Thymus (tissue), 11 donors: ENCODE measurements around the gene CAMTA1. TPM values are rescaled to one million over a fixed set of nuclear protein-coding genes. Genes with fewer than 3 reads are reported as not detected.
A peak's percentile ranks its signal among the peaks of the same experiment; 100 is the strongest.

Experiments used
- DNase-seq, 9 donors: peaks; one replicate each; pipeline ENCODE4 v3.0.0-alpha.2; 2013; ENCODE audit warnings: low spot score in 9 of 9, low read depth in 6 of 9, missing footprints in 1 of 9
- H3K27ac ChIP-seq, 2 donors: one replicate each; pipeline ENCODE4 v1.5.1; 2013; ENCODE audit warnings: control low read depth in 1 of 2, low read depth in 1 of 2, low read length in 1 of 2, mild to moderate bottlenecking in 1 of 2, moderate library complexity in 1 of 2
- H3K27me3 ChIP-seq, 2 donors: one replicate each; pipeline ENCODE4 v1.5.1; 2013; ENCODE audit warnings: low read length in 1 of 2; ENCODE audit not compliant: control insufficient read depth in 2 of 2, insufficient read depth in 1 of 2
- H3K36me3 ChIP-seq, 2 donors: one replicate each; pipeline ENCODE4 v1.5.1; 2013; ENCODE audit warnings: low read length in 1 of 2, mild to moderate bottlenecking in 1 of 2, moderate library complexity in 1 of 2; ENCODE audit not compliant: control insufficient read depth in 2 of 2, insufficient read depth in 2 of 2
- H3K4me1 ChIP-seq, 2 donors: one replicate each; pipeline ENCODE4 v1.5.1; 2013; ENCODE audit warnings: low read length in 2 of 2; ENCODE audit not compliant: control insufficient read depth in 2 of 2, insufficient read depth in 2 of 2
- H3K4me3 ChIP-seq, 2 donors: one replicate each; pipeline ENCODE4 v1.5.1; 2013; ENCODE audit warnings: low read length in 2 of 2, control low read depth in 1 of 2, mild to moderate bottlenecking in 1 of 2
- H3K9me3 ChIP-seq, 2 donors: one replicate each; pipeline ENCODE4 v1.5.1; 2013; ENCODE audit warnings: low read length in 1 of 2, mild to moderate bottlenecking in 1 of 2; ENCODE audit not compliant: control insufficient read depth in 2 of 2, insufficient read depth in 1 of 2
- WGBS: extraction: QIAGEN DNeasy Blood & Tissue Kit; methylation state at CpG from one replicate; pipeline ENCODE4 v1.1.7; 2013; 5-methylcytosine and 5-hydroxymethylcytosine counted together
- polyA plus RNA-seq: library from polyadenylated mRNA; stranded (reverse); fragments of 200-250 nt; gene quantifications from one replicate; pipeline ENCODE4 v1.2.3, GENCODE V29; 2013
- total RNA-seq: library from RNA; stranded (reverse); fragments of 120-200 nt; gene quantifications from one replicate; pipeline ENCODE4 v1.2.4, GENCODE V29; 2013
- donor health status: healthy.

CAMTA1 gene
- total and polyA plus RNA-seq, 2 donors = 32.0 to 158 TPM

- H3K4me1 ChIP-seq = no peaks in the 10 kb centered on the region
- H3K4me3 ChIP-seq = no peak overlapping the region
- no peak overlapping the region for H3K27ac ChIP-seq
- no peaks in the 10 kb centered on the region for H3K36me3 ChIP-seq
- no peaks in the 10 kb centered on the region for H3K9me3 ChIP-seq
- no peak for DNase-seq
- H3K27me3 ChIP-seq = no peaks in the 10 kb centered on the region
- 90% methylated on average over 13 of the region's 13 CpGs for WGBS
Observed at GRCh38 chr1:7483634-7484383, 698.6 kb downstream of the CAMTA1 start.

- Histone ChIP-seq H3K9me3 (no peaks in the 10 kb centered on the region), H3K4me3 (no peak overlapping the region), H3K27ac (no peak overlapping the region), H3K4me1 (no peaks in the 10 kb centered on the region), H3K36me3 (no peaks in the 10 kb centered on the region), H3K27me3 (no peaks in the 10 kb centered on the region)
- 93% methylated on average over 10 of the region's 10 CpGs for WGBS
- no peak for DNase-seq
Observed at GRCh38 chr1:7485086-7485780, 700.0 kb downstream of the CAMTA1 start.

GRCh38 chr1:7485826-7486225 is 700.6 kb downstream of the CAMTA1 start:
- H3K4me1 ChIP-seq = no peaks in the 10 kb centered on the region
- no peaks in the 10 kb centered on the region for H3K9me3 ChIP-seq
- H3K36me3 ChIP-seq = no peaks in the 10 kb centered on the region
- no peak for DNase-seq
- no peaks in the 10 kb centered on the region for H3K27me3 ChIP-seq
- no peak overlapping the region for H3K4me3 ChIP-seq
- H3K27ac ChIP-seq = no peak overlapping the region
- 94% methylated on average over 6 of the region's 6 CpGs for WGBS

GRCh38 chr1:7487766-7488474 is 702.7 kb downstream of the CAMTA1 start:
- no peaks in the 10 kb centered on the region for H3K27me3 ChIP-seq
- no peaks in the 10 kb centered on the region for H3K9me3 ChIP-seq
- H3K36me3 ChIP-seq = no peaks in the 10 kb centered on the region
- WGBS = 91% methylated on average over 8 of the region's 8 CpGs
- H3K4me3 ChIP-seq = no peak overlapping the region
- no peak overlapping the region for H3K27ac ChIP-seq
- DNase-seq = no peak
- no peaks in the 10 kb centered on the region for H3K4me1 ChIP-seq

GRCh38 chr1:7488475-7488842 is 703.2 kb downstream of the CAMTA1 start:
- H3K27ac ChIP-seq = no peak overlapping the region
- WGBS = 96% methylated on average over 1 of the region's 1 CpG
- DNase-seq = no peak

GRCh38 chr1:7489586-7489985 is 704.3 kb downstream of the CAMTA1 start:
- Histone ChIP-seq H3K4me1 (no peaks in the 10 kb centered on the region), H3K36me3 (no peaks in the 10 kb centered on the region), H3K27me3 (no peaks in the 10 kb centered on the region), H3K27ac (no peak overlapping the region), H3K9me3 (no peaks in the 10 kb centered on the region), H3K4me3 (no peak overlapping the region)
- WGBS = 93% methylated on average over 13 of the region's 13 CpGs
- no peak for DNase-seq

More at GRCh38 chr1:7488475-7488842, 703.2 kb downstream of the CAMTA1 start:
- Histone ChIP-seq H3K9me3 (no peaks in the 10 kb centered on the region), H3K4me1 (no peaks in the 10 kb centered on the region), H3K36me3 (no peaks in the 10 kb centered on the region), H3K4me3 (no peak overlapping the region), H3K27me3 (no peaks in the 10 kb centered on the region)

- Histone ChIP-seq H3K4me3 (no peak overlapping the region), H3K9me3 (no peaks in the 10 kb centered on the region), H3K27ac (no peak overlapping the region), H3K4me1 (no peaks in the 10 kb centered on the region), H3K36me3 (no peaks in the 10 kb centered on the region), H3K27me3 (no peaks in the 10 kb centered on the region)
- DNase-seq = no peak
- 95% methylated on average over 10 of the region's 10 CpGs for WGBS
Observed at GRCh38 chr1:7490576-7490975, 705.3 kb downstream of the CAMTA1 start.

- Histone ChIP-seq H3K27ac (peak overlapping the region in 1 of 2 donors; percentile 17), H3K4me1 (no peaks in the 10 kb centered on the region), H3K9me3 (no peaks in the 10 kb centered on the region), H3K36me3 (no peaks in the 10 kb centered on the region), H3K27me3 (no peaks in the 10 kb centered on the region), H3K4me3 (no peak overlapping the region)
- DNase-seq = no peak
- WGBS = 85% methylated on average over 17 of the region's 17 CpGs
Observed at GRCh38 chr1:7491109-7491817, 706.0 kb downstream of the CAMTA1 start.

GRCh38 chr1:7491818-7492173 is 706.5 kb downstream of the CAMTA1 start:
- Histone ChIP-seq H3K27ac (no peak overlapping the region), H3K4me1 (no peaks in the 10 kb centered on the region), H3K4me3 (no peak overlapping the region)

More at GRCh38 chr1:7491818-7492173, 706.5 kb downstream of the CAMTA1 start:
- no peak for DNase-seq
- H3K27me3 ChIP-seq = no peaks in the 10 kb centered on the region
- H3K9me3 ChIP-seq = no peaks in the 10 kb centered on the region
- H3K36me3 ChIP-seq = no peaks in the 10 kb centered on the region
- 75% methylated on average over 7 of the region's 7 CpGs for WGBS
